ENCODE measurements around the gene MPPE1.

- TF ChIP-seq CTCF (IDR thresholded peaks at IDR 0.05; ENCODE audit: low read length) (no peak), EZH2phosphoT487 (IDR thresholded peaks at IDR 0.05; ENCODE audit: low read length) (no peak)
Measured at GRCh38 chr18:11873670-11874340, 34.3 kb downstream of the MPPE1 start.
